BE2C (cell line): ENCODE measurements around the gene GSAP. TPM values are rescaled to one million over a fixed set of nuclear protein-coding genes. Genes with fewer than 3 reads are reported as not detected.
"Not testable (repeated sequence)": the region's sequence is repeated elsewhere in the genome, so short reads cannot be mapped to it uniquely, and the experiment has no call there.

Experiments used
- DNase-seq: peaks from one replicate; pipeline ENCODE4 v3.0.0-alpha.2; 2020
- H3K27me3 ChIP-seq: fragments of 250-450 bp; sonication (Bioruptor Pico); 2 replicates; pipeline ENCODE4 v1.5.1; 2020; ENCODE audit warnings: mild to moderate bottlenecking
- H3K36me3 ChIP-seq: fragments of 250-450 bp; sonication (Bioruptor Pico); 2 replicates; pipeline ENCODE4 v1.5.1; 2020; ENCODE audit warnings: mild to moderate bottlenecking
- H3K4me1 ChIP-seq: fragments of 250-450 bp; sonication (Bioruptor Pico); 2 replicates; pipeline ENCODE4 v1.5.1; 2020
- H3K4me3 ChIP-seq: 2 replicates; pipeline ENCODE4 v1.5.1; 2011; ENCODE audit warnings: low read depth, low read length
- H3K9me3 ChIP-seq: fragments of 250-450 bp; sonication (Bioruptor Pico); 2 replicates; pipeline ENCODE4 v1.5.1; 2020
- CTCF ChIP-seq: IDR thresholded peaks from 2 replicates; pipeline ENCODE4 v1.5.1; 2012; ENCODE audit warnings: mild to moderate bottlenecking, low read depth, low read length
- polyA plus RNA-seq: library from polyadenylated mRNA; unstranded; fragments of >200 nt; gene quantifications from one replicate; pipeline ENCODE4 v1.2.1, GENCODE V29; 2012; ENCODE audit warnings: low read depth, missing spikeins; ENCODE audit not compliant: insufficient read length, insufficient read depth

Gene GSAP
- polyA plus RNA-seq = not detected

- DNase-seq = peak; percentile 19
These were observed at the start of gene GSAP for GRCh38 chr7:77415823-77416620. Gene GSAP (minus strand): TSS chr7:77416349. CDS start chr7:77416321, 28 bp downstream.

GRCh38 chr7:77465256-77465655, 49.1 kb upstream of the GSAP start:
- DNase-seq = no peak
- no peaks in the 10 kb centered on the region for H3K9me3 ChIP-seq
- no peak for TF ChIP-seq CTCF

More at GRCh38 chr7:77415823-77416620, at the start of gene GSAP:
- no peaks in the 10 kb centered on the region for H3K36me3 ChIP-seq
- peaks cover 92% of the 10 kb centered on the region for H3K27me3 ChIP-seq
- no peaks in the 10 kb centered on the region for H3K9me3 ChIP-seq
- no peak for TF ChIP-seq CTCF
- H3K4me3 ChIP-seq = peak within 1 kb of the TSS; percentile 51
- no peaks in the 10 kb centered on the region for H3K4me1 ChIP-seq

GRCh38 chr7:77464589-77464988, 48.4 kb upstream of the GSAP start:
- no peak for TF ChIP-seq CTCF
- DNase-seq = no peak
- H3K4me1 ChIP-seq = no peaks in the 10 kb centered on the region
- no peaks in the 10 kb centered on the region for H3K36me3 ChIP-seq
- no peaks in the 10 kb centered on the region; the same call in 1 of the 2 replicates for H3K27me3 ChIP-seq
- H3K4me3 ChIP-seq = no peak overlapping the region
- no peaks in the 10 kb centered on the region for H3K9me3 ChIP-seq

More at GRCh38 chr7:77465256-77465655, 49.1 kb upstream of the GSAP start:
- Histone ChIP-seq H3K4me1 (no peaks in the 10 kb centered on the region), H3K36me3 (no peaks in the 10 kb centered on the region), H3K4me3 (no peak overlapping the region), H3K27me3 (no peaks in the 10 kb centered on the region; the same call in 1 of the 2 replicates)

- not testable (repeated sequence) for H3K4me3 ChIP-seq, H3K4me1 ChIP-seq, H3K27me3 ChIP-seq, H3K9me3 ChIP-seq, H3K36me3 ChIP-seq, DNase-seq
These were observed 47.5 kb upstream of the GSAP start for GRCh38 chr7:77463632-77464031.

GRCh38 chr7:77461842-77462241, 45.7 kb upstream of the GSAP start:
- no peaks in the 10 kb centered on the region for H3K36me3 ChIP-seq
- H3K4me3 ChIP-seq = no peak overlapping the region
- DNase-seq = no peak
- no peaks in the 10 kb centered on the region for H3K4me1 ChIP-seq
- H3K27me3 ChIP-seq = no peaks in the 10 kb centered on the region; the same call in 1 of the 2 replicates
- no peaks in the 10 kb centered on the region for H3K9me3 ChIP-seq
- TF ChIP-seq CTCF = no peak

GRCh38 chr7:77461246-77461645, 45.1 kb upstream of the GSAP start:
- no peaks in the 10 kb centered on the region for H3K9me3 ChIP-seq
- H3K4me3 ChIP-seq = no peak overlapping the region
- TF ChIP-seq CTCF = no peak
- H3K36me3 ChIP-seq = no peaks in the 10 kb centered on the region
- no peak for DNase-seq
- no peaks in the 10 kb centered on the region for H3K4me1 ChIP-seq
- H3K27me3 ChIP-seq = no peaks in the 10 kb centered on the region; the same call in 1 of the 2 replicates
